HG03066 (cell line): ENCODE data around the gene ZMYND8.
"Not testable (repeated sequence)": the region's sequence is repeated elsewhere in the genome, so short reads cannot be mapped to it uniquely, and the experiment has no call there.

Experiments used
- ATAC-seq: cut with Tn5 transposase; IDR thresholded peaks from one replicate; pipeline ENCODE4 v1.9.1; 2021; ENCODE audit warnings: low read depth; ENCODE audit not compliant: unreplicated experiment

ZMYND8 gene

DNA sequence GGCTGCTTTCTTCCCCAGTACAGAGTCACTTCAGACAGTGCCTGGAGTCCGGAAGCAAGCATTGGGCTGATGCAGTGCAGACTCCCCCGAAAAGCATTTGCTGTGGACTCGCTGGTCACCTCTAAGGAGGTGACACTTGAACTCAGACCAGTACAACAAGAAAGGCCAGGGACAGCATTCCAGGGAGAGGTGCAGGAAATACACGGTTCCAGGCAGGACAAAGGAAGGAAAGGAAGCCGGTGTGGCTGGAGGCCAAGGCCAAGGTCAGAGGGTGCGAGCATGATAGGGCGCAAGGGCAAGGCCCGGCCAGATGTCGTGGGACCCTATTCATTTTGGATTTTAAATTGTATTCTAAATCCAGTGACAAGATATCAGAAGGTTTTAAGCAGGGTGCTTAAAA, 160.9 kb downstream of the ZMYND8 start:
- no peak for ATAC-seq

DNA sequence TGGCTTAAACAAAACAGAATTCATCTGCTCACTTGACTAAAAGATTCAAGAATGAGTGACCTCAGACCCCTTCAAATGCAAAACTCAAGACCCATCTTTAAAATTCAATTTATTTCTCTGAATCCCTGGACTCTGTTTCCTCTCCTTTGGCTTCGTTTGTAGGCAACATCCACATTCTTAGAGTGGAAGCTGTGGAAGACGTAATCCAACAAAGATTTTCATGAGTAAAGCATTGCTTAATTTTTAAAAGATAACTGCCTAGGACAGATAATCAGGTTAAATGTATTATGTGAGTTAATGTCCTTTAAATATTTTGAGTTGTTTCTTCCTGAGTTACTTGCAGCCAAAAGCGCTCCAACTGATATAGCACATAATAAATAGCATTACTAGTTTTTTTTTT, 164.5 kb downstream of the ZMYND8 start:
- ATAC-seq = no peak

GRCh38 chr20:47191074-47191673, 165.3 kb downstream of the ZMYND8 start:
- no peak for ATAC-seq

GRCh38 chr20:47189060-47189459, 167.4 kb downstream of the ZMYND8 start:
- ATAC-seq = no peak

DNA sequence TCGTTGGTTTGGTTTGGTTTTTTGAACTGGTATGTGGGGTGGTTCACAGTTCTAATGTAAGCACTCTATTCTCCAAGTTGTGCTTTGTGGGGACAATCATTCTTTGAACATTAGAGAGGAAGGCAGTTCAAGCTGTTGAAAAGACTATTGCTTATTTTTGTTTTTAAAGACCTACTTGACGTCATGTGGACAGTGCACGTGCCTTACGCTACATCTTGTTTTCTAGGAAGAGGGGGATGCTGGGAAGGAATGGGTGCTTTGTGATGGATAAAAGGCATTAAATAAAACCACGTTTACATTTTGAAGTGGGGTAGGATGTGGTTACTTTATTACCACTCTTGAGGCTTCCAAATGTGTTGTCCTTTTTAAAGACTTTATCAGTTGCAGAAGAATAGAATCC, 168.0 kb downstream of the ZMYND8 start:
- ATAC-seq = no peak

DNA sequence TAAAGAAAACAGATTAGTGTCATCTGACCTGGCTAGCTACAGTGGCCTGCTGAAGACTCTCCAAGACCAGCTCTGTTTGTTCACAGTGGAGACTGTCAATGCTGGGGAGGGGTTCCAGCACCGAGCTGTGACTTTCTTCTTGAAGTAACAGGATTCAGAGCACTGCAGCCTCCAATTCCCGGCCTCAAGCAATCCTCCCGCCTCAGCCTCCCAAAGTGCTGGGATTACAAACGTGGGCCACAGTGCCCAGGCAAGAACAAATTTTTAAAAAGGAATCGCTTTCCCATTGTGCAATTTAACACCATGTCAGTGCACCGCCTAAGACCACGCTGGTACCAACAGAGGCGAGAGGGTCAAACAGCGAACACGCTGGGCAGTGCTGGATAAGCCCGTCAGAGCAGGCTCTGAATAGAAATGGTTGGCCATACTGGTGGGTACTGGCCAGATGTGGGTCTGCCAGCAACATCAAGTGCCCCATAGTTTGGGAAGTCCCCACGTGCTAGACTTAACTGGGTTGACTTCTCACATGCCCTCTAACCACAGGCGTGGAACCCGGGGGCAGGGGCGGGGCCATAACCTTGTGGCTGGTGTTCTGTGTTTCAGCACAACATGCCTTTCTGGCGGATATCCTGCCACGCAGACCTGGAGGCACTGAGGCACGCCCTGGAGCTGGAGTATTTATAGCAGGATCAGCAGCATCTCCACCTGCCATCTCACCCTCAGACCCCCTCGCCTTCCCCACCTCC, 168.9 kb downstream of the ZMYND8 start:
- no peak for ATAC-seq

GRCh38 chr20:47183367-47183766, 173.1 kb downstream of the ZMYND8 start:
- ATAC-seq = no peak

DNA sequence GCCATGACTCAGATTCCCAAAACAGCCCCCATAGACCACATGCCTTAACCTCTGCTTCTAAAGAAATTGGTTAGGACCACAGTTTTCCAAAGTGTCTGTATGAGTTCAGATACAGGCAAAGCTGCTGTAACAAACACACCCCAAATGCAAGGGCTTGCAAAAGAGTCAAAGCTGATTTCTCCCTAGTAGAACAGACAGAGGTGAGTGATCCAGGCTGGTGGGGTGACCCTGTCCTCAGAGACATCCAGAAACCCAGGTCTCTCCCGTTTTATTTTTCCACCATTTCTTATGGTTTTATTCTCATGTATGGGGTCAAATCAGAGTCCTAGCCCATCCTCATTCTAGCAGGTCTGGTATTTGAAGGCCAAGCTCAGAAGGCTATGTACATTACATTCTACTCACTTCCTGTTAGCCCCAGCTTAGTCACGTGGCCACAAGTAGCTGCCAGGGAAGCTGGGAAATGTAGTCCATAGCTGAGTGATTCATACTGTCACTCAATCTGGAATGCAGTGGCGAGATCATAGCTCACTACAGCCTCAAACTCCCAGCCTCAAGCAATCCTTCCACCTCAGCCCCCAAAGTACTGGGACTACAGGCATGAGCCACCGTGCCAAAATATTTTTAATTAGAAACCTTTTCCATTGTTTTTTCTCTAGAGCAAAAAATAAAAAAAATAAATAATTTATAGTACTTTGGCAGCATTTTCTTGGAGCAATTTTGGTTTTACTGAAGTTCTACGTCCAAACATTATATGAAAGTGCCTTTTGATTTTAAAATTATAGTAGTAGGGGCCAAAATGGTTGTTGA, 175.2 kb downstream of the ZMYND8 start:
- ATAC-seq = no peak

DNA sequence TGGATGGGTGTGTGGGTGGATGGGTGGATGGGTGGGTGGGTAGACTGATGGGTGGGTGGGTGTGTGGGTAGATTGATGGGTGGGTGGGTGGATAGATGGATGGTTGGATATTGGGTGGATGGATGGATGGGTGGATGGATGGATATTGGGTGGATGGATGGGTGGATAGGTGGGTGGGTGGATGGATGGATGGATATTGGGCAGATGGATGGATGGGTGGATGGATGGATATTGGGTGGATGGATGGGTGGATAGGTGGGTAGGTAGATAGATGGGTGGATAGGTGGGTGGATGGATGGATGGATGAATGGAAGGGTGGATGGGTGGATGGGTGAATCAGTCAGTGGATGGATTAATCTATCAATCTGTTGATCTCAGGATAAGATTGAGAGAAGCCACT, 177.2 kb downstream of the ZMYND8 start:
- no peak for ATAC-seq

DNA sequence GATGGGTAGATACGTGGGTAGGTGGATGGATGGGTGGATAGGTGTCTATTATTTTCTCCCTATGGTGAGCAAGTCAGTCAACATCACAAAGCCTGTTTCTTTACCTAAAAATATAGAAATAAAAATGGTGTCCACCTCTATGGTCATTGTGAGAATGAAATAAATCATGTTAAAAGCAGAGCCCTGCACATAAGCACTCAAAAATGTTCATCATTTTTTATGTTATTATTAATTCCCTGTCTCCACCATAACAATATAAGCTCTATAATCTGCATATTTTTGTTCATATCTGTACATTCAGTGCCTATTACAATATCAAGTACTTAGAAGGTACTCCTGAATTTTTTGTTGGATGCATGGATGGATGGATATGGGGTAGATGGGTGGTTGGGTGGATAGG, 177.6 kb downstream of the ZMYND8 start:
- no peak for ATAC-seq

GRCh38 chr20:47178277-47178676, 178.2 kb downstream of the ZMYND8 start:
- ATAC-seq = no peak

DNA sequence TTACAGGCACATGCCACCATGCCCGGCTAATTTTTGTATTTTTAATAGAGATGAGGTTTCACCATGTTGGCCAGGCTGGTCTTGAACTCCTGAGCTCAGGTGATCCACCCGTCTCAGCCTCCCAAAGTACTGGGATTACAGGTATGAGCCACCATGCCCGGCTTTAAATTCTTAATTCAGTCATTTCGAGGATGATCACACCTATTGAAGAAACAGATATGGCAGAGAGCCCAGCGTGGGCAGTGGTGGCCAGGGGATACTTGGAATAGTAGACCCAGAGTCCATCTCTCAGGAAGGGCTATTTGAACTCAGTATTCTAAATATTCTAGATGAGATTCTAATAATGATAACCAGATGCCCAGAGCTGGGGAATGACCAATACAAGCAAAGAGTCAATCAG, 180.3 kb downstream of the ZMYND8 start:
- ATAC-seq = not testable (repeated sequence)

- ATAC-seq = no peak
Observed at GRCh38 chr20:47175493-47175892, 181.0 kb downstream of the ZMYND8 start.

DNA sequence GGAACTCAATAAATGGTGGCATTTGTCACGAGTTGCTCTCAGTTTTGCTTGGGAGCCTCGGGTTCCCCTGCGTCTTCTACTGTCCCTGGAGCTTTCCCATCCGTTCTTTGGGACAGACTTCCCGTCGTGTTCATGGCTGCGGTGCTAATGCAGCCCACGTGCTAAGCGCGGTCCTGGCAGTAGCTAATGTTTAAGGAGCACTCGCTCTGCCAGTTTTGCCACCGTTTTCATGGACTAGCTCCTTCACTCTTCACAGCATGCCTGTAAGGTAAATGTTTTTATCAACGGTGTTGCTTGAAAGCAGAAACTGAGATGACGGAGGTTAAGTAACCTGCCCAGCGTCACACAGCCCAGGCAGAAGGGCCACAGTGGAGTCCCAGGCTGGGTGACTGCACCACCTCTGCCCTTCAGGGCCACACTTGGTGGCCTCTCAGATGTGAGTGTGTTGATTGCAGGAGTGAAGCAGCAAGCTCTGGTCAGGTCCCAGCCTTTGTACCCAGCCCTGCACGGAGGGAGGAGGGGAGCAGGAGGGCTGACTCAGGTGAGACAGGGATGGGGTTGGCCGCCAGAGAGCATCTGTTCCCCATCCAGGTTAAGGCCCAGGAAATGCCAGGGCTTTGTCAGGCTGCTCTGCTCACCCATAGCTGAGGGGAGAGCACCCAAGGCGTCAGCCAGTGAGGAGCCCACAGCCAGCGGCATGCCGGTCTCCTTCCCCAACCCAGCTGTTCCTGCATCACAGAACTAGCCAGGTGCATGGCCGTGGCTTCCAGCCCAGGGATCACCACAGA, 181.8 kb downstream of the ZMYND8 start:
- no peak for ATAC-seq

DNA sequence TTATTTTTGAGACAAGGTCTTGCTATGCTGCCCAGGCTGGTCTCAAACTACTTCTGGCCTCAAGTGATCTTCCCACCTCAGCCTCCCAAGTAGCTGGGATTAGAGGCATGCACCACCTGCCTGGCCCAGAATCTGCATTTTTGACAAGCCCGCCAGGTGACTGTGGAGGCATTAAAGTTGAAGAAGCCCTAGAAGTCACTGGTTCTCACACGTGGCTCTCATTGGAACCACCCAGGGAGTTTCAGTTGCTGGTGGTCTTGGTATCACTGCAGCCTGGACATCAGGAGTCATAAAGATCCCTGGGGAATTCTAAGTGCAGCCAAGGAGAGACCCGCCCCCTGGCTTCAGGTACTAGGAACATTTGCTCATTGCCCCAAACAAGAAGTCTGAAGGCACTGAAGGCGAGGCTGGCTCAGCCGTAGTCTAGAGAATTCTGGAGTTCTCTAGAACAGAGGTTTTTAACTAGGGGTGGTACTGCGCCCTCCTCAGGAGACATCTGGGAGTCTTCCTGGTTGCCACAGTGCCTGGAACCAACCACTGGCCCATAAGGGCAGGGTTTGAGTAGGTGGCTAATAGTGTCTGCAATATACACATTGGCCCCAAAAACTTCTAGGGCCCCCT, 182.8 kb downstream of the ZMYND8 start:
- ATAC-seq = no peak

DNA sequence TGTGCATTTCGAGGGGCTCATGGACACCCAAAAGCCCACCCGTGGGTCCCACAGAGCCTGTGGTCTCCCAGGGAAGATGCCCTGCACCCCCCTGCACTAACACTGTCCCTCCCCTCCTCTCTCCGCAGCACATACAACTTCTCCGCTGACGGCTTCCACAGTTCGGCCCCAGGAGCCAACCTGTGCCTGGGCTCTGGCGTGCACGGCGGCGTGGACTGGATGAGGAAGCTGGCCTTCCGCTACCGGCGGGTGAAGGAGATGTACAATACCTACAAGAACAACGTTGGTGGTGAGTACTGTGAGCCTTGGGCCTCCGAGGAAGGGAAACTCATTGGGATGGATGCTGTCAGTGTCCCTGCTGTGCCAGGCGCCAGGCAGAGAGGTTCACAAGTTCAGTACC, 183.9 kb downstream of the ZMYND8 start:
- no peak for ATAC-seq

GRCh38 chr20:47167846-47168245, 188.7 kb downstream of the ZMYND8 start:
- ATAC-seq = no peak

- no peak for ATAC-seq
Observed at GRCh38 chr20:47165376-47165865, 191.1 kb downstream of the ZMYND8 start.

DNA sequence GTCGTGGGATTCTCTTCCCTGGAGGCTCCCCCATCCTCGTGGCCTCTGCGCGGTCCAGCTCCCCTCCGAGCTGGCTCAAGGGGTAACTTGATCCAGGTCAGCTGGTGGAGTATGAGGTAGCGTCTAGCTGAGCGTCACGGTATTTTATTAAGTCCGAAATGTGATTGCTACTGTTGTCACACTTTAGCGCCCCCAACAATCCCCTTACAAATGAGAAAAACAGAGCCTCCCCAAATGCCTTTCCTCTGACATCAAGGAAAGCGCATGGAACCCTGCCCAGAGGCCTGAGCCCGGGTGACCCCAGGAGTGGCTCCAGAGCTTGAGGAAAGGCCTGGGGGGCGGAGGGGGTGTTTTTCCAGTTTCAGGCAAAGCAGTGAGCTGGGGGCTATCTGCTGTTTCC, 192.4 kb downstream of the ZMYND8 start:
- no peak for ATAC-seq

- no peak for ATAC-seq
Observed at GRCh38 chr20:47161411-47161810, 195.1 kb downstream of the ZMYND8 start.
